HG02759 (cell line): ENCODE results near the gene RAB40C.

Source experiments
- ATAC-seq: cut with Tn5 transposase; IDR thresholded peaks from one replicate; pipeline ENCODE4 v1.9.1; 2021; ENCODE audit warnings: mild to moderate bottlenecking, moderate library complexity; ENCODE audit not compliant: unreplicated experiment

RAB40C gene

GRCh38 chr16:678209-678857, 88.5 kb downstream of the RAB40C start:
- no peak for ATAC-seq
